Stimulated activated CD4-positive, alpha-beta T cell treated with anti-CD3 and anti-CD28 coated beads, Interleukin-15, amount 100 ng/mL, for 48 hours (primary cell): ENCODE measurements around the gene HSPA6.
"Not testable (repeated sequence)": the region's sequence is repeated elsewhere in the genome, so short reads cannot be mapped to it uniquely, and the experiment has no call there.

Experiments used
- DNase-seq, 2 donors: peaks; one replicate each; pipeline ENCODE4 v3.0.0-alpha.2; 2020; ENCODE audit warnings: low read depth in 2 of 2

The HSPA6 gene

GRCh38 chr1:161532644-161533567, 8.6 kb downstream of the HSPA6 start:
- not testable (repeated sequence) for DNase-seq

- not testable (repeated sequence) for DNase-seq
Measured at GRCh38 chr1:161537068-161537669, 12.8 kb downstream of the HSPA6 start.

- not testable (repeated sequence) for DNase-seq
Measured at GRCh38 chr1:161538925-161539479, 14.7 kb downstream of the HSPA6 start.

GRCh38 chr1:161539731-161540569, 15.6 kb downstream of the HSPA6 start:
- DNase-seq: peak; percentile 86 to 90

- DNase-seq: not testable (repeated sequence)
Measured at GRCh38 chr1:161540570-161540960, 16.2 kb downstream of the HSPA6 start.

- peak in 1 of 2 donors; percentile 25 for DNase-seq
Measured at GRCh38 chr1:161542091-161542559, 17.8 kb downstream of the HSPA6 start.

- not testable (repeated sequence) for DNase-seq
Measured at GRCh38 chr1:161543125-161543524, 18.8 kb downstream of the HSPA6 start.

- not testable (repeated sequence) for DNase-seq
Measured at GRCh38 chr1:161545005-161545731, 20.8 kb downstream of the HSPA6 start.

- not testable (repeated sequence) for DNase-seq
Measured at GRCh38 chr1:161547995-161548741, 23.8 kb downstream of the HSPA6 start.

GRCh38 chr1:161548749-161549406, 24.5 kb downstream of the HSPA6 start:
- not testable (repeated sequence) for DNase-seq

- DNase-seq: no peak
Measured at GRCh38 chr1:161549652-161550051, 25.3 kb downstream of the HSPA6 start, which contains the start of gene FCGR3A. FCGR3A (minus strand) TSS chr1:161549818; CDS start chr1:161549736, 82 bp downstream.

GRCh38 chr1:161550942-161551341, 26.6 kb downstream of the HSPA6 start:
- DNase-seq: not testable (repeated sequence)

GRCh38 chr1:161553631-161554030, 29.3 kb downstream of the HSPA6 start:
- not testable (repeated sequence) for DNase-seq

GRCh38 chr1:161554340-161554739, 30.0 kb downstream of the HSPA6 start:
- DNase-seq: not testable (repeated sequence)

- DNase-seq: not testable (repeated sequence)
Measured at GRCh38 chr1:161554815-161555417, 30.6 kb downstream of the HSPA6 start.

GRCh38 chr1:161556143-161556542, 31.8 kb downstream of the HSPA6 start:
- DNase-seq: not testable (repeated sequence)

GRCh38 chr1:161556990-161557389, 32.6 kb downstream of the HSPA6 start:
- not testable (repeated sequence) for DNase-seq

GRCh38 chr1:161557506-161558450, 33.4 kb downstream of the HSPA6 start:
- DNase-seq: not testable (repeated sequence)
